K562 (cell line): ENCODE results near the gene ABCB6. TPM values are rescaled to one million over a fixed set of nuclear protein-coding genes. Genes with fewer than 3 reads are reported as not detected.

Source experiments
- BRD9 ChIP-seq: fragments of 450-650 bp; IDR thresholded peaks from 2 replicates; pipeline ENCODE4 v1.6.1; 2018; ENCODE audit warnings: low read depth; ENCODE audit not compliant: partially characterized antibody
- KDM4B ChIP-seq, 2 experiments: fragments of 450-650 bp in 1 of 2; sonication (generic) in 1 of 2; IDR thresholded peaks; 2 replicates each; pipeline ENCODE4 v1.6.1; 2016 to 2017; ENCODE audit warnings: borderline replicate concordance in 2 of 2, antibody characterized with exemption in 1 of 2, low read depth in 1 of 2, mild to moderate bottlenecking in 1 of 2
- MBD2 ChIP-seq: sonication (generic); IDR thresholded peaks from 2 replicates; pipeline ENCODE4 v1.6.1; 2016; ENCODE audit warnings: low read depth, borderline replicate concordance
- MTA2 ChIP-seq: fragments of 450-650 bp; IDR thresholded peaks from 2 replicates; pipeline ENCODE4 v1.6.1; 2016; ENCODE audit warnings: low read depth
- POLR3A ChIP-seq: IDR thresholded peaks from 2 replicates; pipeline ENCODE4 v1.6.1; 2011; ENCODE audit warnings: borderline replicate concordance, mild to moderate bottlenecking, moderate library complexity; ENCODE audit not compliant: insufficient read length, insufficient read depth; ENCODE audit errors: extremely low read depth
- REST ChIP-seq, 2 experiments: fragments of 450-650 bp; formaldehyde crosslinking in 1 of 2; IDR thresholded peaks; 2 replicates each; pipeline versions ENCODE4 v1.4.0 to v1.6.1; 2014 to 2020; ENCODE audit warnings: mild to moderate bottlenecking in 2 of 2, borderline replicate concordance in 1 of 2, low read depth in 1 of 2
- SIN3A ChIP-seq, 2 experiments: fragments of 150-350 bp in 1 of 2; IDR thresholded peaks; 2 replicates each; pipeline ENCODE4 v1.6.1; 2011 to 2016; ENCODE audit warnings: borderline replicate concordance in 2 of 2, low read depth in 2 of 2, low read length in 2 of 2, mild to moderate bottlenecking in 2 of 2, moderate library complexity in 2 of 2; ENCODE audit not compliant: control insufficient read depth in 1 of 2
- SMC3 ChIP-seq: conservative IDR thresholded peaks from 2 replicates; pipeline ENCODE4 v1.6.1; 2011; ENCODE audit warnings: low read depth, low read length, improper control_type of control experiment; ENCODE audit not compliant: insufficient read depth
- YY1 ChIP-seq, 3 experiments: IDR thresholded peaks; 2 replicates each; pipeline ENCODE4 v1.6.1; 2011; ENCODE audit warnings: low read length in 2 of 3, mild to moderate bottlenecking in 2 of 3, moderate library complexity in 2 of 3, borderline replicate concordance in 1 of 3, control low read depth in 1 of 3, low read depth in 1 of 3; ENCODE audit not compliant: insufficient read depth in 3 of 3, insufficient replicate concordance in 2 of 3, control insufficient read depth in 1 of 3, insufficient read length in 1 of 3; ENCODE audit errors: extremely low read depth in 1 of 3
- ZNF324 ChIP-seq: fragments of 250-450 bp; sonication (Bioruptor Pico); IDR thresholded peaks from 2 replicates; pipeline ENCODE4 v1.4.0; 2020; ENCODE audit warnings: mild to moderate bottlenecking
- ZNF655 ChIP-seq: fragments of 250-450 bp; sonication (Bioruptor Pico); IDR thresholded peaks from 2 replicates; pipeline ENCODE4 v1.5.0; 2021
- polyA plus RNA-seq, 8 experiments: library from polyadenylated mRNA; depleted of rRNA in 4 of 8; stranded (reverse) in 5 of 8; unstranded in 3 of 8; fragments of >200 nt; fragmentation: Nextera tagmentation in 2 of 8; fragmentation: Illumina TruSeq in 1 of 8; extraction: Ambion mirVana in 2 of 8; extraction: Trizol in 1 of 8; gene quantifications; 2 replicates each; pipeline versions ENCODE4 v1.2.1 to v1.2.3, GENCODE V29; 2011 to 2014; ENCODE audit warnings: inconsistent platforms in 1 of 8, missing spikeins in 1 of 8
- total RNA-seq, 7 experiments: library from RNA; depleted of rRNA in 6 of 7; stranded (reverse); fragments of >200 nt in 6 of 7; fragmentation: Illumina TruSeq in 2 of 7; extraction: Trizol in 2 of 7; gene quantifications; 2 replicates each; pipeline versions ENCODE4 v1.2.1 to v1.2.3, GENCODE V29; 2011 to 2021; ENCODE audit warnings: low replicate concordance in 1 of 7

ABCB6 gene
- total and polyA plus RNA-seq, 9 of the 15 experiments (the other 6 are each of a cell fraction or from before 2014, with no cell fraction given): 3.7 to 29.8 (median 16.8) TPM

- TF ChIP-seq MBD2 (no peak), ZNF655 (CRISPR knock-in tag) (no peak), POLR3A (no peak), ZNF324 (no peak), SMC3 (peak; percentile 76), KDM4B (IDR thresholded peaks at IDR 0.05; ENCODE audit: borderline replicate concordance in 2 of 2, low read depth in 1 of 2) (0 out of 4 replicates have a peak, but pooled peaks of 1 of the 2 experiments have one; percentile 42), YY1 (IDR thresholded peaks at IDR 0.05; ENCODE audit: borderline replicate concordance in 1 of 3, control insufficient read depth in 1 of 3, extremely low read depth in 1 of 3, insufficient read depth in 3 of 3, insufficient read length in 1 of 3, insufficient replicate concordance in 2 of 3, low read depth in 1 of 3, low read length in 2 of 3) (no peak), REST (IDR thresholded peaks at IDR 0.05; ENCODE audit: borderline replicate concordance) (peak; percentile 60; the same call in 1 of the 2 replicates), REST (CRISPR knock-in tag; IDR thresholded peaks at IDR 0.05; ENCODE audit: low read depth) (no peak; the same call in 1 of the 2 replicates), MTA2 (no peak), BRD9 (no peak), SIN3A (IDR thresholded peaks at IDR 0.05; ENCODE audit: borderline replicate concordance in 2 of 2, control insufficient read depth in 1 of 2, low read depth in 2 of 2, low read length in 2 of 2) (no peak; a peak in 1 of 4 replicates)
These were observed 58.4 kb downstream of the ABCB6 start, which contains the start of gene NHEJ1 (continued) for GRCh38 chr2:219160186-219161017.
